IPS-18c (cell line): ENCODE results near the gene REG1B.
"Not testable (repeated sequence)": the region's sequence is repeated elsewhere in the genome, so short reads cannot be mapped to it uniquely, and the experiment has no call there.

ENCODE experiments used
- H3K4me3 ChIP-seq: 2 replicates; pipeline ENCODE4 v1.7.0; 2013; ENCODE audit warnings: low read depth, mild to moderate bottlenecking, low read length, moderate library complexity; ENCODE audit not compliant: insufficient read depth
- H3K9me3 ChIP-seq: one replicate; pipeline ENCODE4 v1.6.1; 2013; ENCODE audit warnings: mild to moderate bottlenecking, low read length, moderate library complexity; ENCODE audit not compliant: control insufficient read depth, insufficient read depth

REG1B gene

GRCh38 chr2:79097843-79098242, 10.1 kb upstream of the REG1B start:
- Histone ChIP-seq H3K4me3 (no peak overlapping the region), H3K9me3 (no peaks in the 10 kb centered on the region)

- no peaks in the 10 kb centered on the region for H3K9me3 ChIP-seq
- H3K4me3 ChIP-seq, result no peak overlapping the region
Measured at GRCh38 chr2:79090693-79091092, 2.9 kb upstream of the REG1B start.

- no peak overlapping the region for H3K4me3 ChIP-seq
- no peaks in the 10 kb centered on the region for H3K9me3 ChIP-seq
Measured at GRCh38 chr2:79086255-79086654, 1.5 kb downstream of the REG1B start.

- Histone ChIP-seq H3K4me3 (no peak overlapping the region), H3K9me3 (no peaks in the 10 kb centered on the region)
Measured at GRCh38 chr2:79085382-79085781, 2.4 kb downstream of the REG1B start.

GRCh38 chr2:79084495-79085135, 3.2 kb downstream of the REG1B start:
- Histone ChIP-seq H3K4me3 (no peak overlapping the region), H3K9me3 (no peaks in the 10 kb centered on the region)

GRCh38 chr2:79083597-79084251, 4.1 kb downstream of the REG1B start:
- Histone ChIP-seq H3K9me3 (no peaks in the 10 kb centered on the region), H3K4me3 (no peak overlapping the region)

GRCh38 chr2:79082987-79083386, 4.8 kb downstream of the REG1B start:
- H3K9me3 ChIP-seq, result no peaks in the 10 kb centered on the region
- H3K4me3 ChIP-seq, result no peak overlapping the region

GRCh38 chr2:79071078-79071477, 16.7 kb downstream of the REG1B start:
- Histone ChIP-seq H3K9me3 (no peaks in the 10 kb centered on the region), H3K4me3 (no peak overlapping the region)

GRCh38 chr2:79065201-79065600, 22.6 kb downstream of the REG1B start:
- H3K4me3 ChIP-seq, result no peak overlapping the region
- H3K9me3 ChIP-seq, result no peaks in the 10 kb centered on the region

GRCh38 chr2:79054769-79055168, 33.0 kb downstream of the REG1B start:
- not testable (repeated sequence) for H3K4me3 ChIP-seq, H3K9me3 ChIP-seq

- H3K4me3 ChIP-seq, H3K9me3 ChIP-seq: not testable (repeated sequence)
Measured at GRCh38 chr2:79053486-79053885, 34.3 kb downstream of the REG1B start.

GRCh38 chr2:79041032-79041448, 46.8 kb downstream of the REG1B start:
- Histone ChIP-seq H3K9me3 (no peaks in the 10 kb centered on the region), H3K4me3 (no peak overlapping the region)

GRCh38 chr2:79039944-79040343, 47.8 kb downstream of the REG1B start:
- Histone ChIP-seq H3K4me3 (no peak overlapping the region), H3K9me3 (no peaks in the 10 kb centered on the region)
